IPS DF 6.9 (cell line): ENCODE data around the gene CHKB.

Source experiments
- DNase-seq: peaks from one replicate; pipeline ENCODE4 v3.0.0-alpha.2; 2013; ENCODE audit warnings: low read depth, low spot score
- H3K27ac ChIP-seq: one replicate; pipeline ENCODE4 v1.5.1; 2013; ENCODE audit warnings: low read length, control low read depth
- H3K27me3 ChIP-seq: 2 replicates; pipeline ENCODE4 v1.6.1; 2013; ENCODE audit warnings: mild to moderate bottlenecking, low read length; ENCODE audit not compliant: control insufficient read depth, insufficient read depth
- H3K36me3 ChIP-seq: 2 replicates; pipeline ENCODE4 v1.6.1; 2013; ENCODE audit warnings: low read length; ENCODE audit not compliant: control insufficient read depth, insufficient read depth
- H3K4me1 ChIP-seq: 2 replicates; pipeline ENCODE4 v1.6.1; 2013; ENCODE audit warnings: low read length; ENCODE audit not compliant: control insufficient read depth, insufficient read depth
- H3K4me3 ChIP-seq: 2 replicates; pipeline ENCODE4 v1.5.1; 2013; ENCODE audit warnings: mild to moderate bottlenecking, low read length
- H3K9me3 ChIP-seq: 2 replicates; pipeline ENCODE4 v1.6.1; 2013; ENCODE audit warnings: low read length, inconsistent platforms; ENCODE audit not compliant: control insufficient read depth, insufficient read depth
- WGBS: extraction: QIAGEN DNeasy Blood & Tissue Kit; methylation state at CpG from one replicate; pipeline ENCODE4 v1.1.7; 2013; ENCODE audit warnings: mixed read lengths, missing lambda C conversion rate; ENCODE audit not compliant: insufficient read length, insufficient coverage; 5-methylcytosine and 5-hydroxymethylcytosine counted together

CHKB gene

GRCh38 chr22:50582493-50583293 is at the start of gene CHKB:
Gene CHKB, minus strand, starts transcription at chr22:50582849. Its CDS starts 68 bp downstream, at chr22:50582781.
- Histone ChIP-seq H3K9me3 (no peaks in the 10 kb centered on the region), H3K36me3 (no peaks in the 10 kb centered on the region), H3K4me3 (peak within 1 kb of the TSS; percentile 89), H3K27ac (no peak within 1 kb of the TSS), H3K27me3 (no peaks in the 10 kb centered on the region), H3K4me1 (peaks cover 1% of the 10 kb centered on the region; the same call in 1 of the 2 replicates)
- DNase-seq, result peak; percentile 89
- WGBS, result no CpG with 5 or more reads among the region's 96 CpGs

GRCh38 chr22:50630376-50630775 is 47.7 kb upstream of the CHKB start:
- H3K27me3 ChIP-seq, result no peaks in the 10 kb centered on the region; the same call in 1 of the 2 replicates
- H3K36me3 ChIP-seq, result no peaks in the 10 kb centered on the region
- H3K9me3 ChIP-seq, result no peaks in the 10 kb centered on the region
- WGBS, result no CpG with 5 or more reads among the region's 5 CpGs
- no peak for DNase-seq
- H3K4me3 ChIP-seq, result no peak overlapping the region
- H3K4me1 ChIP-seq, result peaks cover 5% of the 10 kb centered on the region
- H3K27ac ChIP-seq, result no peak overlapping the region

GRCh38 chr22:50628543-50629134 is 46.0 kb upstream of the CHKB start:
- peaks cover 5% of the 10 kb centered on the region for H3K4me1 ChIP-seq
- H3K9me3 ChIP-seq, result no peaks in the 10 kb centered on the region
- H3K27me3 ChIP-seq, result no peaks in the 10 kb centered on the region; the same call in 1 of the 2 replicates
- peak overlapping the region; percentile 57; the same call in 1 of the 2 replicates for H3K4me3 ChIP-seq
- 100% methylated on average over 4 of the region's 16 CpGs for WGBS
- H3K27ac ChIP-seq, result no peak overlapping the region
- no peak for DNase-seq
- H3K36me3 ChIP-seq, result no peaks in the 10 kb centered on the region

- H3K9me3 ChIP-seq, result no peaks in the 10 kb centered on the region
- no peaks in the 10 kb centered on the region for H3K36me3 ChIP-seq
- peaks cover 5% of the 10 kb centered on the region for H3K4me1 ChIP-seq
- DNase-seq, result no peak
- no peak within 1 kb of the TSS for H3K27ac ChIP-seq
- WGBS, result no CpG with 5 or more reads among the region's 88 CpGs
- H3K27me3 ChIP-seq, result no peaks in the 10 kb centered on the region; the same call in 1 of the 2 replicates
- peak within 1 kb of the TSS; percentile 71; the same call in 1 of the 2 replicates for H3K4me3 ChIP-seq
These were observed 45.2 kb upstream of the CHKB start, which contains the start of gene ARSA for GRCh38 chr22:50627642-50628542. Gene ARSA, minus strand, starts transcription at chr22:50628152. Its CDS starts 373 bp downstream, at chr22:50627779.

- Histone ChIP-seq H3K27me3 (no peaks in the 10 kb centered on the region; the same call in 1 of the 2 replicates), H3K4me1 (peaks cover 5% of the 10 kb centered on the region), H3K9me3 (no peaks in the 10 kb centered on the region), H3K36me3 (no peaks in the 10 kb centered on the region), H3K27ac (no peak overlapping the region), H3K4me3 (peak overlapping the region; percentile 71; the same call in 1 of the 2 replicates)
- no CpG with 5 or more reads among the region's 42 CpGs for WGBS
- DNase-seq, result no peak
These were observed 44.4 kb upstream of the CHKB start for GRCh38 chr22:50626850-50627641.

- H3K4me3 ChIP-seq, result no peak overlapping the region
- no peak for DNase-seq
- no peaks in the 10 kb centered on the region for H3K9me3 ChIP-seq
- no peaks in the 10 kb centered on the region for H3K36me3 ChIP-seq
- no peak overlapping the region for H3K27ac ChIP-seq
- WGBS, result no CpG with 5 or more reads among the region's 12 CpGs
- H3K27me3 ChIP-seq, result no peaks in the 10 kb centered on the region; the same call in 1 of the 2 replicates
- H3K4me1 ChIP-seq, result peaks cover 5% of the 10 kb centered on the region
These were observed 43.7 kb upstream of the CHKB start for GRCh38 chr22:50626314-50626849.

GRCh38 chr22:50625568-50626313 is 43.1 kb upstream of the CHKB start:
- Histone ChIP-seq H3K4me1 (peaks cover 7% of the 10 kb centered on the region), H3K9me3 (no peaks in the 10 kb centered on the region), H3K27me3 (no peaks in the 10 kb centered on the region; the same call in 1 of the 2 replicates), H3K27ac (no peak overlapping the region), H3K36me3 (no peaks in the 10 kb centered on the region), H3K4me3 (no peak overlapping the region)
- no peak for DNase-seq
- WGBS, result no CpG with 5 or more reads among the region's 27 CpGs

GRCh38 chr22:50625131-50625567 is 42.5 kb upstream of the CHKB start:
- Histone ChIP-seq H3K27ac (no peak overlapping the region), H3K9me3 (no peaks in the 10 kb centered on the region), H3K4me1 (peaks cover 7% of the 10 kb centered on the region), H3K4me3 (no peak overlapping the region), H3K36me3 (no peaks in the 10 kb centered on the region), H3K27me3 (no peaks in the 10 kb centered on the region; the same call in 1 of the 2 replicates)
- WGBS, result no CpG with 5 or more reads among the region's 14 CpGs
- DNase-seq, result no peak
